ENCODE results near the gene NPM3. TPM values are rescaled to one million over a fixed set of nuclear protein-coding genes. Genes with fewer than 3 reads are reported as not detected.

Gene NPM3
- polyA plus RNA-seq, 1 of the 3 experiments (the other 2 are of a cell fraction), result 105 TPM

DNA sequence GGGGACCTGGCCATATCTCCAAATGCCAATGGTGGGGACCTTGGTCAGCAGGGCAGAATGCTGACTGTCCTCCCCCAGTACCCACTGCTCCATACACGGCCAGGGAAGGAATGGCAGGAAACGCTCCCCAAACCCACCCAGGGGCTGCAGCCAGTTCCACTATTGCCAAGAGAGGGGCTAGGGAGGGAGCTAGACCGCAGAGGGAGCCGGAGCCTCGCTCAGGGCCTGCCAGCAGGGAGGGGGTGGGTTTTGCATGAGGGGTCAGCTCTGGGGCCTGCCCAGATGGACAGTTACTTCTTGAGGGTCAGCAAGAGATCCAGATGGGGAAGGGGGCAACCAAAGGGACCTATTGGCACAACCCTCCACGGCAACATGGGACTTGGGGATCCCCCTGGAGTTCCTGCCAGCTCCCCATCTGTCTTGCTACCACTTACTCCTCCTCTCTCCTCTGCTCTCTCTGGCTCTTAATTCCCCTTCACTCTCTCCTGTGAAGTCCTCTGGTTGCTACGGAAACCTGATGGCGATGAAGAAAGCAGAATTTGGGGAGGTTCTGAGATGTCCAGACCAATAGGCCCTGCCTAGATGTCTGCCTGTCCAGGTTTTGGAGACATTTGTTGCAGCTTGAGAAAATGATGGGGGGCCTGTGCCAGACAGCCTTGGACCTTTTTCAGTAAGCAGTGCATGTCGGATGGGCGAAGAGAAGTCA lies 20.0 kb downstream of the NPM3 start (continued):
- TF ChIP-seq, protein P1, sequence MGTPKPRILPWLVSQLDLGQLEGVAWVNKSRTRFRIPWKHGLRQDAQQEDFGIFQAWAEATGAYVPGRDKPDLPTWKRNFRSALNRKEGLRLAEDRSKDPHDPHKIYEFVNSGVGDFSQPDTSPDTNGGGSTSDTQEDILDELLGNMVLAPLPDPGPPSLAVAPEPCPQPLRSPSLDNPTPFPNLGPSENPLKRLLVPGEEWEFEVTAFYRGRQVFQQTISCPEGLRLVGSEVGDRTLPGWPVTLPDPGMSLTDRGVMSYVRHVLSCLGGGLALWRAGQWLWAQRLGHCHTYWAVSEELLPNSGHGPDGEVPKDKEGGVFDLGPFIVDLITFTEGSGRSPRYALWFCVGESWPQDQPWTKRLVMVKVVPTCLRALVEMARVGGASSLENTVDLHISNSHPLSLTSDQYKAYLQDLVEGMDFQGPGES (IDR thresholded peaks at IDR 0.05; ENCODE audit: low read depth, low read length), result no peak
- TF ChIP-seq EZH2phosphoT487 (IDR thresholded peaks at IDR 0.05; ENCODE audit: borderline replicate concordance, low read depth), result no peak

- Histone ChIP-seq H3F3A (replicated peaks; ENCODE audit: insufficient read depth) (no peaks in the 10 kb centered on the region), H3K9ac (no peak overlapping the region), H3K4me2 (no peak overlapping the region), H3K9me3 (no peaks in the 10 kb centered on the region), H3K4me1 (ENCODE audit: control insufficient read depth in 1 of 2, insufficient read depth in 2 of 2, low read depth in 1 of 2, low read length in 1 of 2) (no peaks in the 10 kb centered on the region; a peak in 1 of 4 replicates), H3K27ac (ENCODE audit: low read depth in 2 of 2, low read length in 1 of 2) (no peak overlapping the region), H3K27me3 (ENCODE audit: insufficient read depth) (peaks cover 6% of the 10 kb centered on the region; the same call in 1 of the 2 replicates), H2AFZ (ENCODE audit: low read depth) (no peak overlapping the region), H3K9me2 (no peaks in the 10 kb centered on the region), H3K36me3 (replicated peaks in 1 of 2; ENCODE audit: control insufficient read depth in 1 of 2, insufficient read depth in 2 of 2, low read length in 1 of 2) (no peaks in the 10 kb centered on the region), H3K79me2 (ENCODE audit: insufficient read depth) (no peaks in the 10 kb centered on the region), H3K4me3 (ENCODE audit: low read depth in 2 of 2, low read length in 1 of 2) (no peak overlapping the region), H4K20me1 (ENCODE audit: insufficient read depth) (no peaks in the 10 kb centered on the region)
- ChIA-PET CTCF (interaction anchor here (1.0 to 2.1 kb wide), 2 partner anchors 13 to 18 kb away, joined by 3 to 7 read pairs; no protein-coding TSS in a partner anchor), POLR2A (interaction anchor here (0.6 to 0.7 kb wide), 2 partner anchors 61 to 408 kb away, joined by 3 read pairs; no protein-coding TSS in a partner anchor)
- peak; percentile 4 for DNase-seq
- TF ChIP-seq SMC3 (IDR thresholded peaks at IDR 0.05; ENCODE audit: low read depth, low read length) (no peak), SIN3A (IDR thresholded peaks at IDR 0.05; ENCODE audit: borderline replicate concordance, low read depth, low read length) (no peak), GABPA (IDR thresholded peaks at IDR 0.05; ENCODE audit: low read depth) (no peak), MEF2A (IDR thresholded peaks at IDR 0.05; ENCODE audit: borderline replicate concordance, low read depth) (no peak), TAF1 (IDR thresholded peaks at IDR 0.05; ENCODE audit: borderline replicate concordance, low read depth, low read length) (no peak), EZH2phosphoT487 (IDR thresholded peaks at IDR 0.05; ENCODE audit: borderline replicate concordance, low read depth) (no peak), ELF1 (IDR thresholded peaks at IDR 0.05) (no peak), MXI1 (IDR thresholded peaks at IDR 0.05; ENCODE audit: low read depth, low read length) (no peak), NRF1 (IDR thresholded peaks at IDR 0.05; ENCODE audit: low read depth, low read length) (no peak), REST (IDR thresholded peaks at IDR 0.05; ENCODE audit: low read depth, low read length) (no peak), RCOR1 (IDR thresholded peaks at IDR 0.05; ENCODE audit: low read length) (no peak), RAD21 (IDR thresholded peaks at IDR 0.05; ENCODE audit: low read length) (no peak), FOXM1 (IDR thresholded peaks at IDR 0.05; ENCODE audit: low read depth) (no peak), MAX (IDR thresholded peaks at IDR 0.05; ENCODE audit: low read depth) (no peak), JUND (IDR thresholded peaks at IDR 0.05) (no peak)
- TF ChIP-seq, protein P2, sequence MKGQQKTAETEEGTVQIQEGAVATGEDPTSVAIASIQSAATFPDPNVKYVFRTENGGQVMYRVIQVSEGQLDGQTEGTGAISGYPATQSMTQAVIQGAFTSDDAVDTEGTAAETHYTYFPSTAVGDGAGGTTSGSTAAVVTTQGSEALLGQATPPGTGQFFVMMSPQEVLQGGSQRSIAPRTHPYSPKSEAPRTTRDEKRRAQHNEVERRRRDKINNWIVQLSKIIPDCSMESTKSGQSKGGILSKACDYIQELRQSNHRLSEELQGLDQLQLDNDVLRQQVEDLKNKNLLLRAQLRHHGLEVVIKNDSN (IDR thresholded peaks at IDR 0.05; ENCODE audit: borderline replicate concordance, low read depth), result no peak
- TF ChIP-seq, protein P3, sequence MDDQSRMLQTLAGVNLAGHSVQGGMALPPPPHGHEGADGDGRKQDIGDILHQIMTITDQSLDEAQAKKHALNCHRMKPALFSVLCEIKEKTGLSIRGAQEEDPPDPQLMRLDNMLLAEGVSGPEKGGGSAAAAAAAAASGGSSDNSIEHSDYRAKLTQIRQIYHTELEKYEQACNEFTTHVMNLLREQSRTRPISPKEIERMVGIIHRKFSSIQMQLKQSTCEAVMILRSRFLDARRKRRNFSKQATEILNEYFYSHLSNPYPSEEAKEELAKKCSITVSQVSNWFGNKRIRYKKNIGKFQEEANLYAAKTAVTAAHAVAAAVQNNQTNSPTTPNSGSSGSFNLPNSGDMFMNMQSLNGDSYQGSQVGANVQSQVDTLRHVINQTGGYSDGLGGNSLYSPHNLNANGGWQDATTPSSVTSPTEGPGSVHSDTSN (IDR thresholded peaks at IDR 0.05), result no peak
- TF ChIP-seq, protein P4, sequence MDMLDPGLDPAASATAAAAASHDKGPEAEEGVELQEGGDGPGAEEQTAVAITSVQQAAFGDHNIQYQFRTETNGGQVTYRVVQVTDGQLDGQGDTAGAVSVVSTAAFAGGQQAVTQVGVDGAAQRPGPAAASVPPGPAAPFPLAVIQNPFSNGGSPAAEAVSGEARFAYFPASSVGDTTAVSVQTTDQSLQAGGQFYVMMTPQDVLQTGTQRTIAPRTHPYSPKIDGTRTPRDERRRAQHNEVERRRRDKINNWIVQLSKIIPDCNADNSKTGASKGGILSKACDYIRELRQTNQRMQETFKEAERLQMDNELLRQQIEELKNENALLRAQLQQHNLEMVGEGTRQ (IDR thresholded peaks at IDR 0.05; ENCODE audit: borderline replicate concordance, low read depth, low read length), result no peak
- WGBS (ENCODE audit: low lambda C conversion rate), result no CpG with 5 or more reads among the region's 5 CpGs
Measured at GRCh38 chr10:101762736-101763135, 20.5 kb downstream of the NPM3 start.

Measured in SK-N-SH (cell line).